ENCODE measurements around the gene USP48.
"Not testable (repeated sequence)": the region's sequence is repeated elsewhere in the genome, so short reads cannot be mapped to it uniquely, and the experiment has no call there.

Gene USP48

GRCh38 chr1:21636029-21636428 lies 146.9 kb downstream of the USP48 start:
- DNase-seq (ENCODE audit: low read depth in 2 of 2) = no peak

- no peak for DNase-seq (ENCODE audit: low read depth in 2 of 2)
These were observed 148.0 kb downstream of the USP48 start for GRCh38 chr1:21634806-21635535.

GRCh38 chr1:21633992-21634805 lies 148.8 kb downstream of the USP48 start:
- DNase-seq (ENCODE audit: low read depth in 2 of 2) = no peak

- DNase-seq (ENCODE audit: low read depth in 2 of 2) = no peak
These were observed 149.7 kb downstream of the USP48 start for GRCh38 chr1:21633141-21633755.

GRCh38 chr1:21631944-21632887 lies 150.7 kb downstream of the USP48 start:
- no peak for DNase-seq (ENCODE audit: low read depth in 2 of 2)

GRCh38 chr1:21631590-21631943 lies 151.4 kb downstream of the USP48 start:
- not testable (repeated sequence) for DNase-seq (ENCODE audit: low read depth in 2 of 2)

GRCh38 chr1:21630571-21631343 lies 152.2 kb downstream of the USP48 start:
- no peak for DNase-seq (ENCODE audit: low read depth in 2 of 2)

GRCh38 chr1:21629971-21630370 lies 153.0 kb downstream of the USP48 start:
- no peak for DNase-seq (ENCODE audit: low read depth in 2 of 2)

- no peak for DNase-seq (ENCODE audit: low read depth in 2 of 2)
These were observed 154.1 kb downstream of the USP48 start for GRCh38 chr1:21628798-21629393.

Measured in activated CD8-positive, alpha-beta memory T cell treated with anti-CD3 and anti-CD28 coated beads for 4 hours (primary cell).